NCI-H1417 (cell line): ENCODE results near the gene ANKRD27.
"Not testable (repeated sequence)": the region's sequence is repeated elsewhere in the genome, so short reads cannot be mapped to it uniquely, and the experiment has no call there.

ENCODE experiments used
- DNase-seq, 3 experiments: peaks; one replicate each; lab custom pipeline; 2025; lab: John Stamatoyannopoulos, UW

The ANKRD27 gene

DNA sequence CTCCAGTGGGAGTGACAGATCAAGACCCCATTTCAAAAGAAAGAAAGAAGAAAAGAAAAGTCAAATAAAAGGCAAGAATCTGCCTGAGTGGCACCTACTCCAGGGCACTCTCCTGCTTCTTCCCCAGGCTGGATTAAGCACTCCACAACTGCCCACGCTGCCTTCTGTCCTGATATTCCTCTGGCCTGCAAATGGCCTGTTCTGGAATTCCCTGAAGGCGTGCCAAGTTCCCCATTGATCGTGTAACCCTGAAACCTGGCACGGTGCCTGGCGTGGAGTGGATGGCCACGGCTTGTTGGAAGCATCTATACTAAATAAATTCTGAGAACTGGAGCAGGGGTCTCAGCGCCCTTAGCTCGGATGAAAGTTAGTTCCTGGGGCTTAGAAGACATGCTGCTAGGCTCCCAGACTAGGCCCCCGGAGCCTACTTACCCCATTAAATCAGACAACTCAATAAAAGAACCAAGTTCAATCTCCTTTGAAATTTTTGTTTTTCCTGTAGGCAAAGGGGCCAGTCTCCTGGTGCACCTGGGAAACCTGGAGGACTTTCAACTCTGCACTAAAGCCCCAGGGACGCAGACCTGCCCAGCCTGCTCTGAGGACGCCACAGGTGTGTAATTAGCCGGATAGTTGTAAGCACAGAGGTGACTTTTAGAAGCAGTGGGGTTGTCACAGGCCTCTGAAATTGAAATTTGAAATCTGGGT is 21.9 kb downstream of the ANKRD27 start:
- peak; percentile 29 to 71 (median 33) for DNase-seq

DNA sequence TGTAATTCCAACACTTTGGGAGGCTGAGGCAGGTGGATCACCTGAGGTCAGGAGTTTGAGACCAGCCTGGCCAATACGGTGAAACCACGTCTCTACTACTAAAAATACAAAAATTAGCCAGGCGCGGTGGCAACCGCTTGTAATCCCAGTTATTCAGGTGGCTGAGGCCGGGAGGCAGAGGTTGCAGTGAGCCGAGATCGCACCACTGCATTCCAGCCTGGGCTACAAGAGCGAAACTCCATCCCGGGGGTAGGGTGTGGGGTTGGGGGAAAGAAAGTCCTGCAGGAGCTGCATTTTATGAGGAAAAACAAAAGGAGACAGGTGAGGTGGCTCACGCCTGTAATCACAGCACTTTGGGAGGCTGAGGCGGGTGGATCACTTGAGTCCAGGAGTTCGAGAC is 22.6 kb downstream of the ANKRD27 start:
- not testable (repeated sequence) for DNase-seq

DNA sequence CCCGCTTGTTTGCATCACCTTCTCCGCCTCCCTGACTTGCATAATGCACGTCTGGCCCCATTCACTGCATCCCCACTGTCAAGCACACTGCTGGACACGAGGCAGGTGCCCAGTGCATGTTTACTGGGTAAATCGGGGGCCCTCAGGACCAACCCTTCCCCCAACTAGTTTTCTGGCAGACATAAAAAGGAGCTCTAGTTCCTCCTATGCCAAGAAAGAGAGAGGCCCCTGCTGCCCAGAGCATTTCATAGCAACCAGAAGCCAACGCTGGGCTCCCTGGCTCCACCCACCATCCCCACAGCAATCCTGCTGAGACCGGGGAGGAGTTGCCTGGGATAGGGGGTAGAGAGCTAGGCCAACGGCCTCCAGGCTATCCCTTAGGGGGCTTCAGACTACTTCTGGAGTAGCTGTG is 23.2 kb downstream of the ANKRD27 start:
- no peak for DNase-seq

DNA sequence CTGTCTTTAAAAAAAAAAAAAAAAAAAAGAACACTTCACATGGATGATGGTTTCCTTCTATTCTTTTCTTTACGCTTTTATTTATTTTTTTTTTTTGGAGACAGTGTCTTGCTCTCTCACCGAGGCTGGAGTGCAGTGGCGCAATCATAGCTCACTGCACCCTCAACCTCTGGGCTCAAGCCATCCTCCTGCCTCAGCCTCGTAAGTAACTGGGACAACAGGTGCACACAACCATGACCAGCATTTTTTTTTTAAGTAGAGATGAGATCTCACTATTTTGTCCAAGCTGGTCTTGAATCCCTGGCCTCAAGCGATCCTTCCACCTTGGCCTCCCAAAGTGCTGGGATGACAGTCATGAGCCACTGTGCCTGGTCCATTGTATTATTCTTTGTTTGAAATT is 24.3 kb downstream of the ANKRD27 start:
- no peak for DNase-seq

DNA sequence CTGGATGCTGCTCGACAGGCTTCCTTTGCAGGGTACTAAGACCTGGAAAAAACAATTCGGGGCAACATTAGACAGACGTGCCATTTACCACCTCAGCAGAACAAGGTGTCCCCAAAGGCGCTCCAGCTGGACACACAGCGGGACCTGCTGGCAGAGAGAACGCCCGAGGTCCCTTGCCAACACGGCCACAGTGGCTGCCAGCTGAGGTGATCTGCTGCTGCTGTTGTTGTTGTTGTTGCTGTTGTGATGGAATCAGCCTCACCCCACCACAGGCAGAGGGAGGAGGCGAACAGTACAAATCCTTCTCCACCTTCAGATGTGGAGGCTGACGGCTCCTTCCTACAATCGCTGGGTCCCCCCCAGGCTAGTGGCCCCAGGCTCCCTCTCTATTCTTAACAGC is 25.2 kb downstream of the ANKRD27 start:
- DNase-seq = no peak

DNA sequence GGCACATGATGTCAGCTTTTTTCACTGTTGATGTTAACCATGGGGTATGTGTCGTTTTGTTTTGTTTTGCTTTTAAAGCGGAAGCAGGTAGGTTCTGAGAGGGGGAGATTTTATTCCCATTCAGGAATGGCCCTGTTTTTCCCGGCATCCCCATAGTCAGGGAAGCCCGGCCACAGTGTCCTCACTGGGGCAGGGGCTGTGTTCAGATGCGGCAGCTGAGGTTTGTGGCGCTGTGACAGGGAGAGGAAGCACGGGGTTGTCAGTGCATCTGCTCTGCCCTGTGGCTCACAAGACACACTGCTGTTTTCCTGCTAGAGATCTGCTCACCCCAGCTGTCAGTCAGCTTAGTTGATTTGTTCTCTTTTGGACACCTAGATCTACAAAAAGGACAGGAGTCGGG is 27.6 kb downstream of the ANKRD27 start:
- no peak for DNase-seq

DNA sequence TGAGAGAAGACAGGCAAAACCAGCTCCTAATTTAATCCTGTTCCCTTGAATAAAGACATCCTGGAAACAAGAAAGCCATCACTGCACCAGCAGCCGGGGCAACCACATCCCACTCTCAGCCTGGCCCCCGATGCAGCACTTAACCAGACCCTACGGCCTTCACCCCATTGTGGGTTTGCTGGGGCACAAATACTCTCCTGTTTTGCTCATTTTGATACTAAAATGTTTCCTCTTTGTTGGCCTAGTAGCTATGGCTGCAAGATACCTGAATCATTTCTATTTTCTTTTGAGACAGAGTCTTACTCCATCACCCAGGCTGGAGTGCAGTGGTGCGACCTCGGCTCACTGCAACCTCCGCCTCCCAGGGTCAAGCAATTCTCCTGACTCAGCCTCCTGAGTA is 28.4 kb downstream of the ANKRD27 start:
- no peak for DNase-seq

DNA sequence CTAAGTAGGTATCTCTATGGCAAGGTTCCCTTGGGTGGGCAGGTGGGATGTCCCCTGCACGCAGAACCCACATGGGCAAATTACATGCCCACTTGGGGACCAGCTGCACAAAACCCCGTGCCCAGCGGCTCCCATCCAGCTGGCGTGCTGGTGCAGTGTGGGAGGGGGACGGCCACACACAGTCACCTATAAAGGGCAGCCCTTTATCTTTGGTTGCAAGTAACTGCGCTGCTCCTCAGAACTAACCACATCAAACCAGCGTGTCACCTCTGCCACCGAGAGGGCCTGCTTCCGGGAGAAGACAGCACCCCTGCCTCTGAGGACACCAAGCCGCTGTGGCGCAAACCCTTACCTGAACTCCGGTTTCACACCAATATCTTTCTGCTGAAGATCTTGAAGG is 32.2 kb downstream of the ANKRD27 start:
- no peak for DNase-seq

DNA sequence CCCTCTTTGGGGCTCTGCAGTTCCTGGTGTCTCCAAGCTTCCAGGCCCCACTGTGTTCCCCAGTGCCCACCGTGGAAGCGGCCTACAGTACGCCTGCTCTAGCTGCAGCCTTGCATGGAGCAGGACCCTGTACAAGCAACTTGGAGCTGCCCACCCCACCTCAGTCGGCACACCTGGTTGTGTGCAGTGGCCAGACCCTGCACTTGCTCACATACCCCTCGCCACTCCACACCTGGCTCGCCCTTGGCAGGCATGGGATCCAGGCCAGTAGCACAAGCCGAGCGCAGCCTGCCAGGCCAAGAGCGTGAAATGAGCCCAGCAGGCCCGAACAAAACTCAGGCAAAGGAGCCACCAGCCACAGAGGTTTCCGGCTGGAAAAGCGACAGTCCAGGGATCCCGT is 36.4 kb downstream of the ANKRD27 start:
- DNase-seq = no peak

DNA sequence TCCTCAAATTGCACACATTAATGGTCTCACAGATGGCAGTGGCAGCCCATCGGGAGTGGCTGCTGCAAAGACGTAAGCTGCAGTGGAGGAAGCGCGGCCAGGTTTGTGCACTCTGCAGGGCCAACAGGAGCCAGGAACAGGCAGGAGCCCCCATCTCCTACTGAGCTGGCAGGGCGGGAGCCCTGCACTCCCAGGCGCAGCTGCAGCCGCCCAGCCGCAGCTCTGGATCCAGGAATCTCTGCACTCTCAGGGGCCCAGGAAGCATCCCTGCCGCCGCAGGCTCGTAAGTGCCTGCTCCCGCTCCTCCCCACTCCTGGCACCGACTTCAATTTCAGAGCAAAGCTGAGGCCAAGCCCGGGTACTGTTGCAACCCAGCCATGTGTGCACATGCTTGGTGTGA is 37.5 kb downstream of the ANKRD27 start:
- no peak for DNase-seq

DNA sequence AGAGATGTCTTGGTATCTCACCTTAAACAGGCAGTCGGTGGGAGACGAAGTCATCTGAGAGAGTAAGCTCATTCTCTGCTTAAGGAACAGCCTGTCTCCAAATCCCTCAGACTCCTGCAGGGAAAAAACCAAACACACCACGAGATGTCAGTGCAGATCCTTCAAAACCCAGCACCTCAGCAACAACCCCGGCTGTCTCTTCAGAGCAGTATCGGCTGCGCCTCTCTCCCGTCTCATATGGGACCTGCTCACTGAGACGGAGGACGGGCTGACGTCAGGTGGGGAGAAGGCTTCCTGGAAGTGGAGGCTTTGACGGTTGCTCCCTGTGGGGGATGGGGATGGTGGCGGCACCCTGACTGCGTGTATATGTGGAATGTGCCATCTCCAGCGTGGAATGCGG is 43.6 kb downstream of the ANKRD27 start:
- no peak for DNase-seq

DNA sequence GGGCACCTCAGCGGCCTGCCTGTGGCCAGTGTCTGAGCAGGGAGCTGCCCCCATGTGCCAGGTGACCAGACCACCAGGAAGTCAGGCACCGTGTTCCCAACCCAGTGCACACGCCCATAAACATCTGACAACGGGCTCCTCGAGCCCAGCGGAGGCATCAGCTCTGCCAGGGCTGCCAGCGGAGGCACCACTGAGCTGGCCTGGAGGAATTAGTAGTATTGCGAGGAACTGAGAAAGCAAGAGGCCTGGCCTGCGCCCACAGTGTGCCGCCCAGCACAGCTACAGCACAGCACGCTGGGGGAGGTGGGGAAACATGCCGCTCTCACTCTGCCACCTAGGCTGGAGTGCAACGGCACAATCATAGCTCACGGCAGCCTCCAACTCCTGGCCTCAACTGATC is 44.6 kb downstream of the ANKRD27 start:
- no peak for DNase-seq

DNA sequence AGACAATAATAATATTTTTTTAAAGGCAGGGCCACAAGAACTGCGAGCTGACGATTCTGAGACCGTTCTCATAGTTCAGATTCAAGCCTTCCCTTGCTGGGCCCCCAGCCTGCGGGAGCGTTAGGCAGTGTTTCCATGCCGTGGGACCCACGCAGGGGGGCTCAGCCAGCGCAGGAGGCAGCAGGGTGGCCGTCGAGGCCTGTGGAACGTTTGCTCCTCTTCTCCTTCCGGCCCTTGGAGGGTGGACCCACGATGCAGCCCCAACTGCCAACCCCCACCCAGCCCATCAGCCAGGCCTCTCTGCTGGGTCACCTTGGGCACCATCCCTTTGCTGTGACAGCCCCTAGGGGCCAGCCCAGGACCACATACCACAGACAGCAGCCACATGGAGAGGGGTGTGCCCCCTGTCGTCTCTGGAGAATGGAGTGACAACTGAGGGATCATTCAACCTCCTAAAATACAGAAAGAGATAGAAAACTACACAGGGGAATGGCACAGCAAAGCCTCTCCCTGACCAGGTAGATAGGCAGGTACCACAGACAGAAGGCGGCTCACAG is 47.2 kb downstream of the ANKRD27 start:
- DNase-seq = no peak

DNA sequence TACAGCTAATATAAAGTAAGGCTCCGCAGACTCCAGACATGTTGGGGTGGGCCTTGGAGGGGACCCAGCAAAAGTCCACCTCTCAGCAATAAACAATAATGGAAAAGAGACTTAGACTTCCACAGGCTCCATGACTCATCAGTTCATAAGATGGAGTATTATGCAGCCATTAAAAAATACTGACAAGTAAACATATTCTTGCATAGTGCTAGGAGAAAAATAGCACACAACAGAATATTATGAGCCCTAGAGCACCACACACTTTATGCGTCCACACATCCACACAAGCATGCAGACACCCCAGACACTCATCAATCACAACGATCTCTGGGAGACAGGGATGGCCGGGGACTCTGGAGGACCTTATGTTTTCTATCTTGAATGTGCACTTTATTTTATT is 48.0 kb downstream of the ANKRD27 start:
- DNase-seq = no peak

DNA sequence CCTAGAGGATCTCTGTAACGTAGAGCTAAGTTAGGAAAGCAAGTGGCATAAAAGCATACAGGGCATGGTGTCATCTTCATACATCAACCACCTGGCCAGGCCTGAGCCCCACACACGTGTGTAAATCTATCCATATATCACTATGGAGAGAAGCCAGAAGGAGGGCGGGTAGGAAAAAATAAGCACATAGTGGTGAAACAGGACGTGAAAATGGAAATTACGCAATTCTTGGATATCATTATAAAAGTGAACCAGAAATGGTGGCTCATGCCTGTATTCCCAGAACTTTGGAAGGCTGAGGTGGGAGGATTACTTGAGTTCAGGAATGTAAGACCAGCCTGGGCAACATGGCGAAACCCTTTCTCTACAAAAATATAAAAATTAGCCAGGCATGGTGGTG is 50.6 kb downstream of the ANKRD27 start:
- DNase-seq = no peak

DNA sequence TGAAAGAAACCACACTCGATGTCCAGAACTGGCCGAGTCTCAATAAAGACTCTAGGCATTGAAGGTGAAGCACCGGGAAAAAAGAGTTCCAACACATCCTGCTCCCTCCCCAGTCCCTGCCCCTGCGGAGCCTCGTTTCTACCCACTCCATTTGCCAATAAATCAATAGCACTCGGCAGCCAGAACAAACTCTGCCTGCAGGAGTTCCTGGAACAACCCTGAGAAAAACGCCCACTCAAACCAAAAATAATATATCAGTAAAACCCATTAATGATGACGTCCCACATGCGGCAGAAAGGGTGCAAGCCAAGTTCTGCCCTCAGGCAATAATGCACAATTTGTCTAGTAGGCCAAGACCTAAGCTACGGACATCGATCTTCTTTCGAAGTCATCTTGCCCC is 53.0 kb downstream of the ANKRD27 start:
- DNase-seq = no peak

DNA sequence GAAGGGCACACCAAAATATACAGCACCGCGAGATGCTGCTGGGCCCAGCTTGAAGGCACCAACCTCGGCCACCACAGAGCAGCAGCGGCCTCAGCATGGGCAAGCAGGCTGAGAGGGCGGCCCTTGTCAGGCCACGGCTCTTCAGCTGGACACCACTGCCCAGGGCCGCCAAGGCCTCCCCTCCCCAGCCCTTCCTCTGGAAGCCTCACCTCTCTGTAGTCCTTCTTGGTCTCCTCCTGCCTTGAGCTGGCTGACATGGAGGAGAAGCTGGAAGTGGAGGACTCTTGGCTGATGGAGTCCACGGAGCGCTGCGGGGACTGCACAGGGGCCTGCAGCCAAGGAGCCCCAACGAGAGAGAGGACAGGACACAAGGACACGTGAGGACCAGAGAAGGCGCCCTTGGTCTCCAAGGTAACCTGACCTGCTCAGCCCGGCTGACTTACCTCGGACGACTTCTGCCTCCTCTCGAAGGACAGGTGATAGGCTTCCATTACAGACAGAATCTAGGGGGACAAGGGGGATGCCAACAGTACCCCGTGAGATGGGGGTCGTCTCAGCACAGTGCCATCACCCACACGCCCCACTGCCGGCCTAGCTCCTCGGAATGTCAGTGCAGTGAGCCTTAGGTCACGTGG is 55.8 kb downstream of the ANKRD27 start:
- no peak for DNase-seq

DNA sequence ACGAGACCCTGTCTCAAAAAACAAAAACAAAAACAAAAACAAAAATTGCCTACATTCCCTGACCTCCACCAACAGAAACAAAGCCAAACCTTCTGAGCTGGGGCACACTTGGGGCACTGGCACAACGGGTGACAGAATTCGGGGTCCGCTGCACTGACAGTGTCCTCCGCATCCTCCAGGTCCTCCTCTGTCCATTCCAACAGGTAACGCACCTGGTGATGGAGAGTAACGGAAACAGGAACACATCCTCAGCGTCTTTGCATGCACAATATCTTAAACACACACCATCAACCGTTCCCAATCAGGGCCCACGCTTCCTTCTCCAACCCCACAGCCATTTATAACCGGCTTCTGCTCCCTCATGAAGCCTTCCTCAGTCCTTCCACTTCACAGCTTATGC is 59.4 kb downstream of the ANKRD27 start:
- no peak for DNase-seq

DNA sequence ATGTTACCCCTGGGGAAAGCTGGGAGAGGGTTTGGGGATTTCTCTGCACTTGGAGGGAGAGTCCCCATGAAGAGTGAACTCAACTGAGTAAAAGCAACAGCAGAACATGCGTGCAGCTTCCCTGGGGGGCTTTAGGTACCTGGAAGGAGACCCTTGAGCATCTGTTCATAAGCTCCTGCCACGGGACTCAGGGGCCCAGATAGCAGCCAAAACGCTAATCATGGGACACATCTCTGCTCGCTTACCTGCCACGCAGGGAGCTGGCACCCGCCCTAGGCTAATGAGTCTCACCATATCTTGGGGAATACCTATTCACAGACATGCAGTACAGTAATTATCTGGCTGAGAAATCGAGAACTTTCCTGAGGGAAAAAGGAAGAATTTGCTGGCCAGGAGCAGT is 60.1 kb downstream of the ANKRD27 start:
- DNase-seq = no peak

DNA sequence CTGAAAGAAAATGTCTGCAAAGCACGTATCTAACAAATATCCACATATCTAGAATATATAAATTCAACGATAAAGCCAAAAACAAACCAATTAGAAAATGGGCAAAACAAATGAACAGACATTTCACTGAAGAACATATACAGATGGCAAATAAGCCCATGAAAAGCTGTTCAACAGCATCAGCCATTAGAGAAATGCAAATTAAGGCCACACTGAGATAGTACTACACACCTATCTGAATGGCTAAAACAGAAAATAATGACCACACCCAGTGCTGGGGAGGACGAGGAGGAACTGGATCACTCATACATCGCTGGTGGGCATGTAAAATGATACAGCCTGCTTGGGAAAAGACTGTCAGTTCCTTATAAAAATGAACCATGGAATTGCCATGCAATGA is 62.0 kb downstream of the ANKRD27 start:
- no peak for DNase-seq

DNA sequence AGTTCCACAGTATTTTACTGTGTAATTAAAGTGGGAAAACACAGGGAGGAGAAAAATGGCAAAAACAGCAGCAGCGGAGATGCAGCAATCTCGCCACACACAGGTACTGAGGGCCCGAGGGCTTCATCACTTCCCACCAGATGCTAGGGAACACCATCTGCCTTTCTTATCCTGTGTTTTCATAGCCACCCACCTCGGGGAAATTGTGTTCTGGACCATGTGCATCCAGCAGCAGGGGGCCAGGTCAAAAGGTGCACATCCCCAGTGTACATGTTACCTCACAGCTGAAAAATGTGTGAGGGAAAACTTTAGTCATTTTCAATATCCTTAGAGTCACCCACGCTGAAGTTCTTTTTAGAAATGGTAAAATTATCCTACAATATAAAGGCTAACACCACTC is 63.8 kb downstream of the ANKRD27 start:
- DNase-seq = no peak

DNA sequence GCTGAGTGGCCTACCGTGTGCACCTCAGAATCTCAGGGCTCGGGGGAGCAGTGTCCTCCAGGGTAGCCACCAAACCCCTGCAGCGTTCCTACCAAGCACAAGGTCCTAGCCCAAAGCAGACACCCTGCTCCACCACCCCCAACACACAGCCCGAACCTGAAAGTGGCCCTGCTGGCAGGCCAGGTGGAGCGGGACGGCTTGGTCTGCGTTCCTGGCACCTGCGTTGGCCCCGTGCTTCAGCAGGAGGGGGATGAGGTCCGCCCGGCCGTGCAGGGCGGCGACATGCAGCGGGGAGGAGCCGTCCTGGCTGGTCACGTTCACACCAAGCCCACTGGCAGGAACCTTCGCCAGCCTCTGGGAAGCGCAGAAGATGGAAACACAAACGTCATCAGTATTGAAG is 67.5 kb downstream of the ANKRD27 start:
- no peak for DNase-seq

DNA sequence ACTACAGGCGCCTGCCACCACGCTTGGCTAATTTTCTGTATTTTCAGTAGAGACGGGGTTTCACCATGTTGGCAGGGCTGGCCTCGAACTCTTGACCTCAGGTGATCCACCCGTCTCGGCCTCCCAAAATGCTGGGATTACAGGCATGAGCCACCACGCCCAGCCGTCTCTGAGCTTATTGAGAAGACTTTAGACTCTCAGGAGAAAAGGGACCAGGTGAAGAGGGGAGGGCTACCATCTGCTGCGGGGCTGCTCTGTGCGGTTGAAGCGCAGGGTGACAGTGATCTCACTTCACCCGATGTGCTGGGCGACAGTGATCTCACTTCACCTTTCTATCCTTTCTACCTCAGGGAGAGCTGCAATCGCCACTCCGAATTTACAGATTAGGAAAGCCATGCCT is 68.7 kb downstream of the ANKRD27 start:
- DNase-seq = no peak

DNA sequence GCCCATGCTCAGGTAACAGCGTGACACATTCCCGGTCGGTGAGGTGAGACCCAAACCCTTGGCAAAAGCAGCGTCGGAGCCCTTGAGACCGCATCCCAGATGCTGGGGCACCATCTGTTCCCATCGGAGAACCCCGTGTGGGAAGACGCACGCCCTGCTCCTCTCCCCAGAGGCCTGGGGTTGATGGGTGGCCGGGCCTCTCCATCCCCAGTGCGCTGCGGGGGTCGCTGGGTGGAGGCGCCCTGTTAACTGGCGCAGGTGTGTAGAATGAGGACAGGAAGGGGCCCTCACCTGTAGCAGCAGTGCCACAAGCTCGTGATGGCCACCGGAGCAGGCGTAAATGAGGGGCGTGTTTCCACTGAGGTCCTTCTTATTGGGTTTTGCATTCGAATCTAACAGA is 69.4 kb downstream of the ANKRD27 start:
- no peak for DNase-seq
